HG02884 (cell line): ENCODE results near the gene NELFCD.
"Not testable (repeated sequence)": the region's sequence is repeated elsewhere in the genome, so short reads cannot be mapped to it uniquely, and the experiment has no call there.

Source experiments
- ATAC-seq: cut with Tn5 transposase; IDR thresholded peaks from one replicate; pipeline ENCODE4 v1.9.1; 2021; ENCODE audit warnings: mild to moderate bottlenecking, moderate library complexity; ENCODE audit not compliant: unreplicated experiment

Gene NELFCD, protein sequence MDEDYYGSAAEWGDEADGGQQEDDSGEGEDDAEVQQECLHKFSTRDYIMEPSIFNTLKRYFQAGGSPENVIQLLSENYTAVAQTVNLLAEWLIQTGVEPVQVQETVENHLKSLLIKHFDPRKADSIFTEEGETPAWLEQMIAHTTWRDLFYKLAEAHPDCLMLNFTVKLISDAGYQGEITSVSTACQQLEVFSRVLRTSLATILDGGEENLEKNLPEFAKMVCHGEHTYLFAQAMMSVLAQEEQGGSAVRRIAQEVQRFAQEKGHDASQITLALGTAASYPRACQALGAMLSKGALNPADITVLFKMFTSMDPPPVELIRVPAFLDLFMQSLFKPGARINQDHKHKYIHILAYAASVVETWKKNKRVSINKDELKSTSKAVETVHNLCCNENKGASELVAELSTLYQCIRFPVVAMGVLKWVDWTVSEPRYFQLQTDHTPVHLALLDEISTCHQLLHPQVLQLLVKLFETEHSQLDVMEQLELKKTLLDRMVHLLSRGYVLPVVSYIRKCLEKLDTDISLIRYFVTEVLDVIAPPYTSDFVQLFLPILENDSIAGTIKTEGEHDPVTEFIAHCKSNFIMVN

DNA sequence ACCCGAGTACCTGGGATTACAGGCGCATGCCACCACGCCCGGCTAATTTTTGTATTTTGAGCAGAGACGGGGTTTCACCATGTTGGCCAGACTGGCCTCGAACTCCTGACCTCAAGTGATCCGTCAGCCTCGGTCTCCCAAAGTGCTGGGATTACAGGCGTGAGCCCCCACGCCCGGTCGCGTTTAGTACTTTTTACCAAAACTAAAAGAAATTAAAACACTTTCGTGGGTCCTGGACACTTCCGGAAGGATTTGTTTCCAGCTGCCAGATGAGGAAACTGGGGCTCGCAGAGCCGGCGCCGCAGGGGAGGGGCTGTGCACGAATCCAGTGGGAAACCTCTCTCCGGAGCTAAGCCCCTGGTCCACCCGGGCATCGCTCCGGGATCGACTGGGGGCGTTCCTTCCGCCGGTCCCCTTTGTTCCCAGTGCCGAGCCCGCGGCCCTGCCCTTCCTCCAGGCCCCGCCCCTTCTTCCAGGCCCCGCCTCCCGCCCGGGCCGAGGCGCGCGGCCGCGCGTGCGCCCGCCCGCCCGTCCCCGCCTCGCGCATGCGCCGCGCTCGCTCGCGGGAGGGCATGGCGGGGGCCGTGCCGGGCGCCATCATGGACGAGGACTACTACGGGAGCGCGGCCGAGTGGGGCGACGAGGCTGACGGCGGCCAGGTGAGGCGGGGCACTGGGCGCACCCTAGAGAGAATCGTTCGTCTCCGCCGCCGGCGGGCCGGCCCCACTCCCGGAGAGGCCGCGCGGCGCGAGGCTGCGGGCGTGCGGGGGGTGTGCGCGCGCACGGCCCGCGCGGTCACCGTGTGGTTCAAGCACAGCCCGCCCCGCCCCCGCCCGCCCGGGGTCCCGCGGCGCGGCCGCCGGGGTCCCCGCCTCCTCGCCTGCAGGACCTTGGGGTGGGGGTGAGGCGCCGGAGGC lies at the start of gene NELFCD:
TSS of gene NELFCD (plus strand) at position 546 of the 917 bp plus-strand sequence. CDS start at position 600, 54 bp downstream.
- peak; percentile 65 for ATAC-seq

DNA sequence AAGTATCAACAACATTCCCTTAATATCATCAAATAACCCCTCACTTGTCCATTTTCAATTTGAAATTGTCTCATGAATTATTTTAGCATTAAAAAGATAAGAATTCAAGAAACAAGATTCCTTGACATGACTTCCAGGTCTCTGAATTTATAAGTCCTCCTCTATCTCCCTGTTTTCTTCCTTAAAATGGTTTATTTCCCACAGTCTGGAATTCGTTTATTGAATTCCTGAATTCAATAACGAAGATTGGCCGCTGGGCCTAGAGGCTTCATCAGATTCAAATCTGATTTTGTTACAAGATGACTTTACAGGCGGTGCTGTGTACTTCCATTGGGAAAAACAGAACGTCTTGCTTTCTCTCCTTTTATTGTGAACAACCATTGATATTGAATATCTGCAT lies 48.9 kb upstream of the NELFCD start:
- ATAC-seq, result no peak

DNA sequence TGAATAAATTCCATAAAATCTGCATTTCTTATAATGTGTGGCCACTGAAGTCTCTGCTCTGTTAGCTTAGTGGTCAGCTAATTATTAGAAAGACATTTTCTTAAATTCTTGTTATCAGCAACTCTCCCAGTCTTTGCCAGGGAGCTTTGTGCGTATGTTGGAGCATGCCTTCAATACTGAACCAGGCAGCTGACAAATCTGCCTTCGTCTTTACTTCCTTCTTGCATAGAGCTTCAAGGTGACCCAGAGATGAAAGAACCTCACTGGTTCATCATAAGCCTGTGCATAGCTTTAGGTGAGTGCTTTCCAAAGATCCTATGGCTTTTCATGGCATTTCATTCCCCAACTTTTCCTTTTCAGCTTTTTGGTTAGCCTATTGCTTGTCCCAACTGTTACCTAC lies 43.0 kb upstream of the NELFCD start:
- no peak for ATAC-seq

DNA sequence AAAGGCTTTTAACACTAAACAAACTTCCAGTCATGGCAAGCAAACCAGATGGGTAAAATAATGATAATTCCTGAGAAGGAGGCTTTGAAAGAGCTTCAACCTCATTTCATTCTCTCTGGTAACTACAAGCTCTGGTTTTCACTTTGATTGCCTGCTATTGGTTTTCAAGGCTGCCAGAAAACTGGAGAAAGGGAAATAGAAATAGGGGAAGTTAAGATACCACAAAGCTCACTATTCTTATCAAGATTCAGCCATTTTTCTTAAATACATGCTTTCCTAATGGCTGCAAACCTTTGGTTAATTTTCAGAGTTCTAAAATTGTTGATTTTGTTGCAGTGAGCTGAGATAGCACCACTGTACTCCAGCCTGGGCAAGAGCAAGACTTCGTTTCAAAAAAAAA lies 42.5 kb upstream of the NELFCD start:
- no peak for ATAC-seq

DNA sequence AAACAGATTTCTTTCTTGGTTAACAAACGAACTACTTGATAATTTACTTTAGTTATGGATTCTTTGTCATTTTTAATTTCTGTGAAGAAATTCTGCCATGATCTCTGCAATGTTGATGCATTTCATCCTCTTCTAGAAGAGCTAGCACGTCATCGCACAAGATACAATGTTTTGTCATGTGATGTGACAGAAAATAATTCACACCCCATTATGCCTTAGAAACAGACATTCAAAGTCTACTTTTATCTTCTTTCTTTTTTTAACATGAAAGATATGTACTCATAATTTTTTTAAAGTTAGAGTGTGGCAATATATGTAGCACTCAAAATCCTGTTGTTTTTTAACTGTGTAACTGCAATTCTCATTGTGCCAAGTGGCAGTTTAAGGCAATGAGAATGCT lies 39.6 kb upstream of the NELFCD start:
- no peak for ATAC-seq

DNA sequence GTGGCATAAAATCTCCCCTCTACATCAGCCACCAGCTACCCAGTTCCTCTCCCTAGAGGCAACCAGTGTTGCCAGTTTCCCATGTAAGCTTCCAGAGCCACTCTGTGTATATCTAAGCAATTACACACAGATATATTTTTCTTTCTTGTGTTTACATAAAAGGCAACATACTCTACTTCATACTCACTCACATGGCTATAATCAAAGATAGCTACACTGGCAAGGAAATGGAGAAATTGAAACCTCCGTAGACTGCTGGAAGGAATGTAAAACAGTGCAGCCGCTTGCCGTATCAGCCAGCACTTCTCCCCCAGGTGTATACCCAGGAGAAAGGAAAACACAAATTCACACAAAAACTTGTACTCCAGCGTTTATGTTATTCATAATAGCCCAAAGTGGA lies 38.5 kb upstream of the NELFCD start:
- ATAC-seq, result no peak

DNA sequence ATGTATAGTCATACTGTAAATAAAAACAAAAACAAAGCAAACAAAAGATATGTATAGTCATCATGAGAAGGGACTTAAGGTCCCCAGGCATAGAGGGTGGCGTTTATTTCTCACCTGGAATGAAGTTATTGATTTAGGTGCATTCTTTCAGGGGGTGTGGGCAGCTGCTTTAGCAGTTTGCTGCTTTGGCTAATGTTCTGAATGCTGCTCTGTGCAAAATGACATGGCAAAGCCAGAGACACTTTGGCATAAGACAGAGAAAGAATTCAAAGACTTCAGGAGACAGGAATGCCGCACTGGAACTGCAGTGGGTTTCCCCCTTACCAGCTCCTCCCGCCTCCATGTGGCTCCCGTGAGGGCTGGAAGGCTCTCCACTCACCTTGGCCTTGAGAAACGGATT lies 36.4 kb upstream of the NELFCD start:
- no peak for ATAC-seq

DNA sequence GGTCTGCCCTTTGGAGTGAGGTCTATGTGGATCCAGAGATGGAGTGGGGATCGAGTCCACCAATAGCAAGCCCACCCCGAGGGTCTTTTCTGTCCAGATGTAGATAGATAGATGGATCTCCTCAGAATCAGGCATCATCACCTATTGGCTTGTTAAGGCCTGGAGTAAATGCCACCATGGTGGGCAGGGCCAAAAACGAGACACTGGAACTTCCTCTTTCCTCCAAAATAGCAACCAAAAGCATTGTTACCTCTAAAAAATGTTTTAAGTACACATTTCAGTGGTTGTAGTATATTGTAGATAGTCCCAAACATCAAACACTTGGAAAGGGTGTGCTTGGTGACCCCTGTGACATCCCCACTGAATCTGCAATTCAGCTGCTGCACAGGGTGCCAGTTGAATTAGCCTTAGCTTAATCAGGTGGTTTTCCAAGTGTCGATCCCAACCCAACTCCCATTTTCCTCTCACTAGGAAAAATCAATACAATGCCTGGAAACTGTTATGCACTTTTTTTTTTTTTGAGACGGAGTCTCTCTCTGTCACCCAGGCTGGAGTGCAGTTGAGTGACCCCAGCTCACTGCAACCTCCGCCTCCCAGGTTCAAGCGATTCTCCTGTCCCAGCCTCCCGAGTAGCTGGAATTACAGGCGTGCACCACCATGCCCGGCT lies 35.0 kb upstream of the NELFCD start:
- no peak for ATAC-seq

DNA sequence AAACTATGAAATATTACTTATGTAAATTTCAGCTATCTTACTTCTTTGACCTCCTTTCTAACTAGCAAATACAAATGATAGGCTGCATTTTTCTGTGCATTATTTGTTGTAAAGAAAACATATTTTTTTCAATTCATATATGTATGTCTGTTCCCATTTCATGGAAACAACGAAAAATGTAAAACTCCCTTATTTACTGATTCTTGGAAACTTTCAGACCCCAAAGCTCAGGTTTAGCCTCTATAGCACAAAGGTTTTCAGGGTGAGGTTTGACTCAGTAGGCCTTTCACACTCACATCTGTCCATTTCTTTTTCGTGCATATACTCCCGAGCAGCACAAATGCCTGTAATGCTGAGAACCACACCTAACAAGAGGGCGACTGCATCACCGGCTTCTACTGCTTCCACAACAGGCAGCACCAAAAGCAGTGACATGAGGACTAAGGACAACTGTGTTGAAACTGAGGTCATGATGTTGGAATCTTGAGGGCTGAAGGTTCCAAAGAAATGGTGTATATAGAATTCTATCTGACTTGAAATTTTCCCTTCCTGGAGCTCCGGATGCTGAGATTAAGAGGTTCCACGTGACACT lies 33.2 kb upstream of the NELFCD start:
- not testable (repeated sequence) for ATAC-seq

DNA sequence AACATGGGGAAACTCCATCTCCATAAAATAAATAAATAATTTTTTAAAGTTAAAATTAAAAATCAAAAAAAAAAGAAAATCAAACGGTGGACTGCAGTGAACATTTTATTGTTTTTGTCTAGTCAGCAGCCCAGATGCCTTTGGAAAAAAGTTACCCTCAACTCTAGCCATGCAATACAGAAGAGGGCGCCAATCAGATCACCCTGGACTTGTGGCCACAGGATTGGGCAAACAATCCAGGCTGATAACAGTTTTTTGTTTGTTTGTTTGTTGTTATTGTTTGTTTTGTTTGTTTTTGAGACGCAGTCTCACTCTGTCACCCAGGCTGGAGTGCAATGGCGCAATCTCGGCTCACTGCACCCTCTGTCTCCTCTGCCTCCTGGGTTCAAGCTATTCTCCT lies 30.5 kb upstream of the NELFCD start:
- ATAC-seq, result no peak

DNA sequence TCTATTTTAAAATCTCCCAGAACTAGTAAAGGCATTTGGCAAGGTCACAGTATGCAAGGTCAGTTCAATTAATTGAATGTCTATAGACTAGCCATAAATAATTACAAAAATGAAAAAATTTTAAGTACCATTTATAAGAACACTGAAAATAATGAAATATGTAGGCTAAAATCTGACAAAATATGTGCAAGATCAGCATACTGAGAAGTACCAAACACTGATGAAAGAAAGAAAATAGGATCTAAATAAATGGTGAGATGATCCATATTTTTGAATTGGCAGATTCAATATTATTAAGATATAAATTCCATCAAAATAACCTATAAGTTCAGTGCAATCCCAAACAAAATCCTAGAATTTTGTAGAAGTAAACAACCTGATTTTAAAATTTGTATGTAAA lies 28.0 kb upstream of the NELFCD start:
- no peak for ATAC-seq

DNA sequence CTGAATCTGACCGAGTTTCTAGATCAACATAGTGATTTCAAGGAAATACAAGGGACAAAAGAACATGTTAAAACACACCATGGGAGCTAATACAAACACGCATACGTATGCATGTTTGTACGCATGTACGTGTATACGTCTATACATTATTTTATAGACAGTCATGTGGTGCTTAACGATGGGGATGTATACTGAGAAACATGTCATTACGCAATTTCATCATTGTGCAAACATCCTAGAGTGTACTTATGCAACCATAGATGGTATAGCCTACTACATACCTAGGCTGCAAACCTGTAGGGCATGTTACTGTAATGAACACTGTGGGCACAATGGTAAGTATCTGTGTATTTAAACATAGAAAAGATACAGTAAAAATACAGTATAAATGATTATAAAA lies 25.0 kb upstream of the NELFCD start:
- no peak for ATAC-seq

DNA sequence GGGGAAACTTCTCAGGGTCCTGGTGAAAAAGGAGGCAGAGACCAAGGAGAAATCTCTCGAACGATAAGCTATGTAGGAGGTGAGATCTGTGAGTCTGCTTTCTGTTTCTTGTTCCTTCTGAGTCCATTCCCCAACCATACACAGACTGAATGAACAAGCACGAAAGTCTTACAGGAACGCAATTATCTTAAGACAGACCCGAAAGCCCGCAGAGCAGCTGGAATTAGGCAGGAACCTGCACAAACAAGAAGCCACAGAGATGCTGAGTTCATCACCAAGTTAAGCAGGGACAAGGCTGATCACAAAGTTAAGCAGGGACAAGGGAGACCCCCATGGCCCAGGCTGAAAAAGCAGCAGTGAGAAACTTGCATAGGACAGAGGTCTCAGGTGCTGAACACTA lies 21.4 kb upstream of the NELFCD start:
- ATAC-seq, result no peak

DNA sequence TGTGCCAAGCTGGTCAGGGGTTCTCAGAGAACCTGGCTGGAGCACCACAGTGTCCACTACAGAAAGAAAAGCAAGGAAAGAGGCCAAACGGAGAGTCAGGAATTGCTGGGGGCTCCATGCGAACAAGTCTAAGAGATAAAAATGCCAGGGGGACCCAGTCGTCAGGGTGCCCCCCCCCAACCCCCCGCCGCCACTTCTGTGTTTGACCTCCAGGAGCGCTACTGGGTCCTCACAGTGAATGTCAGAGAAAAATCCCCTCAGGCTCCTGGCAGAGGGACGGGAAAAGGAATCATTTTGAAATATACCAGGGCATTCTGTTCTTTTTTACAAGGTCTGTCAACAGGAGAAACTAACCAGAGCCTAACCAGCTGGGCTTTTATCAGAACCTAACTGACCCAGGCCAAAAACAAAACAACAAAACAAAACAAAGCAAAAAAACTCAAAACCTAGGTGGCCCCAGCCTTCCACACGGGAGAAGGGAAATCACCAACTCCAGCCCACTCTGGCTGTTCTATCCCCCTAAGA lies 17.9 kb upstream of the NELFCD start:
- no peak for ATAC-seq

DNA sequence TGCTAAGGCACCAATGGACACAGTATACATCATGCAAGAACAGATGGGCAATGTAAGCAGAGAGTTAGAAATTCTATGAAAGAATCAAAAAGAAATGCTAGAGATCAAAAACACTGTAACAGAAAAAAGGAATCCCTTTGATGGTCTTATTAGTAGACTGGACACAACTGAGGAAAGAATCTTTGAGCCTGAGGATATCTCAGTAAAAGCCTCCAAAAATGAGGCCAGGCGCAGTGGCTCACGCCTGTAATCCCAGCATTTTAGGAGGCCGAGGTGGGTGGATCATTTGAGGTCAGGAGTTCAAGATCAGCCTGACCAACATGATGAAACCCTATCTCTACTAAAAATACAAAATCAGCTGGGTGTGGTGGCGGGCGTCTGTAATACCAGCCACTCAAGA lies 17.1 kb upstream of the NELFCD start:
- ATAC-seq, result not testable (repeated sequence)

DNA sequence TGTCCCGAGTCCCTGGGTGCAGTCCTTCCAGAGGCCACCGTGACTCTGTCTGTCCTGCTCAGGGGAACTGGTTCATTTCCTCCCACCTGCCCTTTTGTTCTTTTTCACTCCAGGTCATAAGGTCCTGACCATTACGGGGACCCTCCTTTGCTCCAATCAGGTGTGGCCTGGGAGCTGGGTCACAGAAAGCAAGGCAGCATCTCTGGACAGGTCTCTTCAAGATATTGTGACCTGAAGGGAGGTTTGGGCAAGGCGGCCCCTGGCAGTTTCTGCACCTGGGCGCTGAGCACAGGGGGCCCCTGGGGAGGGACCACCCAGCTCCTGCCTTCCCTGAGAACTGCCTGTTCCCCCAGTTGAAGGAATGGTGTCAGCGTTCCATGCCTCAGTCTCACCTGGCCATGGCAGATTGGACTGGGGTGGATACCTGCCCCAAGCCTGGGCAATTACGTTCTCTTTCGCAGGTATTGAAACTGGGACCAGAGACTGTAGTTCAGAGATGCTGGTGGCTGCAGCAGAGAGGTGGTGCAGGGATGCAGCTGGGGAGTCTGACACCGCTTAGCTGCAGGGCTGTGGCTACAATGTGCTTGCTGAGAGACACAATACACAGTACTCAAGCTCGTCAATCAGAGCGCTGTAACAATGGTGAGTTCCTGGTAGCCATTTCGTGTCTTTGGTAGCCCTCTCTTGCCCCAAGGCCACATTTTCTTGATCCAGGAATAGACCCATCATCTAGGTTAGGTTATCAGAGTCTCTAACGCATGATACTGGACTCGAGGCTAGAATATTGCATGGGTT lies 15.6 kb upstream of the NELFCD start:
- no peak for ATAC-seq

DNA sequence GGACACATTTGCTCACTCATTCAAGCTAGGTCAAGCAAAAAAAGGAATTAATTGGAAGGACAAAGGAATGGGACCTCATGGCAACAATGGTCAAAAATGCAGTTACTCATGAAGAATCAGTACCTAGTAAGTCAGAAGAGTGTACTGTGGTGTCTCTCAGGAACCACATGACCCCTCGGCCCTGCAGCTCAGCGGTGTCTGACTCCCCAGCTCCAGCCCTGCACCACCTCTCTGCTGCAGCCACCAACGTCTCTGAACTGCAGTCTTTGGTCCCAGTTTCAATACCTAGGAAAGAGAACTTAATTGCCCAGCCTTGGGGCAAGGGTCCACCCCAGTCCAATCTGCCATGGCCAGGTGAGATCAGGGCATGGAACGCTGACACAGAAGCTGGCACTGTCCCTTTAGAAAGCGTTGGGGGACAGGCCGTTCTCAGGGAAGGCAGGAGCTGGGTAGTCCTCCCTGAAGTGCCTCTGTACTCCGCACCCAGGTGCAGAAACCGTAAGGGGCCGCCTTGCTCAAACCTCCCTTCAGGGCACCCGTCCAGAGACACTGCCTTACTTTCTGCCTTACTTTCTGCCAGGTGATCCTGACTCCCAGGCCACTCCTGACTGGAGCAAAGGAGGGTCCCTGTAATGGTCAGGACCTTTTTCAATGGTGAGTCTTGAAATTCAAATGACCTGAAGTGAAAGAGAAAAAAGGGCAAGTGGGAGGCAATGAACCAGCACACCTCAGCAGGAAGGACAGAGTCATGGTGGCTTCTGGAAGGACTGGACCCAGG lies 13.2 kb upstream of the NELFCD start:
- ATAC-seq, result no peak

DNA sequence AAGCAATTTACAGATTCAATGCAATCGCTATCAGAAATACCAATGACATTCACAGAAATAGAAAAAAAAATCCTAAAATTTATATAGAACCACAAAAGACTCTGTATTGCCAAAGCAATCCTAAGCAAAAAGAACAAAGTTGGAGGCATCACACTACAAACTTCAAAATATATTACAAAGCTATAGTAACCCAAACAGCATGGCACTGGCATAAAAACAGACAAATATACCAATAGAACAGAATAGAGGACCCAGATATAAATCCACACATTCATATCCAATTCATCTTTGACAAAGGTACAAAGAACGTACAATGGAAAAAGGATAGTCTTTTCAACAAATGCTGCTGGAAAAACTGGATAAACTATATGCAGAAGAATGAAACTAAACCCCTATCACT lies 11.6 kb upstream of the NELFCD start:
- no peak for ATAC-seq

DNA sequence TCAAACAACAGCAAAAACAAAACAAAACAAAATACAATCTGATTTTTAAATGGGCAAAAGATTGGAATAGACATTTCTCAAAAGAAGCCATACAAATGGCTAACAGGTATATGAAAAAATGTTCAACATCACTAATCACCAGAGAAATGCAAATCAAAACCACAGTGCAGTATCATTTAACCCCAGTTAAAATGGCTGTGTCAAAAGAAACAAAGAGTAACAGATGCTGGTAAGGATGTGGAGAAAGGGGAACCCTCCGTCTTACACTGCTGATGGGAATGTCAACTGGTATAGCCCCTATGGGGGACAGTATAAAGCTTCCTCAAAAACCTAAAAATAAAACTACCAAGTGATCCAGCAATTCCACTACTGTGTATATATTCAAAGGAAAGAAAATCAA lies 10.9 kb upstream of the NELFCD start:
- ATAC-seq, result no peak
